GM21390 (cell line): ENCODE results near the gene GRIP1.
"Not testable (repeated sequence)": the region's sequence is repeated elsewhere in the genome, so short reads cannot be mapped to it uniquely, and the experiment has no call there.

Experiments
- ATAC-seq: cut with Tn5 transposase; IDR thresholded peaks from one replicate; pipeline ENCODE4 v1.9.1; 2021; ENCODE audit not compliant: unreplicated experiment

GRIP1 gene

GRCh38 chr12:66538970-66539369 lies 139.9 kb downstream of the GRIP1 start:
- ATAC-seq, result no peak

- no peak for ATAC-seq
Observed at GRCh38 chr12:66537876-66538275, 141.0 kb downstream of the GRIP1 start.

- ATAC-seq, result no peak
Observed at GRCh38 chr12:66533767-66534166, 145.1 kb downstream of the GRIP1 start.

GRCh38 chr12:66531766-66532165 lies 147.1 kb downstream of the GRIP1 start:
- no peak for ATAC-seq

- no peak for ATAC-seq
Observed at GRCh38 chr12:66529934-66530333, 148.9 kb downstream of the GRIP1 start.

- ATAC-seq, result no peak
Observed at GRCh38 chr12:66516561-66516960, 162.3 kb downstream of the GRIP1 start.

GRCh38 chr12:66516133-66516532 lies 162.7 kb downstream of the GRIP1 start:
- no peak for ATAC-seq

- ATAC-seq, result no peak
Observed at GRCh38 chr12:66514581-66514980, 164.3 kb downstream of the GRIP1 start.

- no peak for ATAC-seq
Observed at GRCh38 chr12:66508025-66508424, 170.9 kb downstream of the GRIP1 start.

- no peak for ATAC-seq
Observed at GRCh38 chr12:66503746-66504145, 175.1 kb downstream of the GRIP1 start.

- ATAC-seq, result no peak
Observed at GRCh38 chr12:66502911-66503310, 176.0 kb downstream of the GRIP1 start.

GRCh38 chr12:66500841-66501240 lies 178.0 kb downstream of the GRIP1 start:
- ATAC-seq, result peak; percentile 98

GRCh38 chr12:66500091-66500490 lies 178.8 kb downstream of the GRIP1 start:
- ATAC-seq, result no peak

GRCh38 chr12:66499000-66499399 lies 179.9 kb downstream of the GRIP1 start:
- ATAC-seq, result no peak

GRCh38 chr12:66498059-66498458 lies 180.8 kb downstream of the GRIP1 start:
- ATAC-seq, result not testable (repeated sequence)

GRCh38 chr12:66497008-66497897 lies 181.6 kb downstream of the GRIP1 start:
- ATAC-seq, result no peak

- ATAC-seq, result no peak
Observed at GRCh38 chr12:66496595-66496994, 182.3 kb downstream of the GRIP1 start.

GRCh38 chr12:66495709-66496108 lies 183.2 kb downstream of the GRIP1 start:
- no peak for ATAC-seq

- no peak for ATAC-seq
Observed at GRCh38 chr12:66493819-66494218, 185.1 kb downstream of the GRIP1 start.

- ATAC-seq, result no peak
Observed at GRCh38 chr12:66491853-66492252, 187.0 kb downstream of the GRIP1 start.

- no peak for ATAC-seq
Observed at GRCh38 chr12:66482351-66483203, 196.3 kb downstream of the GRIP1 start.

GRCh38 chr12:66467932-66468331 lies 210.9 kb downstream of the GRIP1 start:
- no peak for ATAC-seq
